Fibroblast of the aortic adventitia (primary cell): Measurements from ENCODE around the gene FARP1. TPM values are rescaled to one million over a fixed set of nuclear protein-coding genes. Genes with fewer than 3 reads are reported as not detected.
"Not testable (repeated sequence)": the region's sequence is repeated elsewhere in the genome, so short reads cannot be mapped to it uniquely, and the experiment has no call there.

ENCODE experiments used
- DNase-seq: peaks from one replicate; pipeline ENCODE4 v3.0.0-alpha.2; 2010; ENCODE audit warnings: low read depth
- H3K4me3 ChIP-seq: 2 replicates; pipeline ENCODE4 v1.5.1; 2011; ENCODE audit warnings: low read depth, mild to moderate bottlenecking, control low read depth, low read length, moderate library complexity
- CTCF ChIP-seq: IDR thresholded peaks from 2 replicates; pipeline ENCODE4 v1.5.1; 2011; ENCODE audit warnings: mild to moderate bottlenecking, low read length, control low read depth, inconsistent platforms; ENCODE audit not compliant: insufficient read depth
- total RNA-seq: library from RNA; depleted of rRNA; stranded (reverse); fragments of >200 nt; gene quantifications from 2 replicates; pipeline ENCODE4 v1.2.3, GENCODE V29; 2012; ENCODE audit warnings: low replicate concordance

The FARP1 gene
- total RNA-seq, 1 donor: 16.2 TPM

DNA sequence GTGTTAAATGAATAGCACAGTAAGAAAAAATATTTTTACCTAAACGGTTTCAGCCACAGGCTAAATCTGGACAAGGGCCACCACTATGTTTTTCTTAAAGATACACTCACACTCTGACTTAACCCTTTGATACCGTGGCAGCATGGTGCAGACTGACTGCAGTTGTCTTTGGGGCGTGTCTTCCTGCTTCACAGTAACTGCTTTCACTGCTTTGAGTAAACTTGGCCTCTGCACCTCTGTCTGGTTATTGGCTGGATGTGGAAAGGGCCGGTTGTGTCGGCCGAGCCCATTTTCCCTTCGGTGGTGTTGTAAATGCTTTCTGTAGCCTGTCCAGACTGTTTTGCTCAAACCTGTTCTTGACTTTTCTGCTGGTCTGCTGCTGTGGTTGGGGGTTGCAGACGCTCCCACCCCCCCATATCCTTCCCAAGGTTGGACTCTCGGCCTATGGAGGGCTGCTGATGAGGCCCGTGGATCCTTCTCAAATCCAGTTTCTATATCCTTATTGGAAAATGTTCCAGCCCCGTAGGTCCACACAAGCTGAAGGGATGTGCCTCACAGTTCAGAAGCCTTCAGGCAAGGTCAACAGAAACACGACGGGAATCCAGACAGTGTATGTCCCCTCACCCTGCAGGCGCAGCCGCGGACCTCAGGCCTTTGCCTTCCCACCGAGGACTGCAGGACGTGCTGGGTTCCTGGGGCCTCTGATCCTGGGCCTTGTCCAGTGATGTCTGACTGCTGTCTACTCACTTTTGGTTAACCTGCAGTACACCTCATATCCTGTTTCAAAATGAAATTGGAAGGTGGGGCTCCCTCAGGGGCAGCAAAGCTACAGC is 124.4 kb downstream of the FARP1 start:
- H3K4me3 ChIP-seq: no peak overlapping the region
- TF ChIP-seq CTCF: no peak
- DNase-seq: no peak

DNA sequence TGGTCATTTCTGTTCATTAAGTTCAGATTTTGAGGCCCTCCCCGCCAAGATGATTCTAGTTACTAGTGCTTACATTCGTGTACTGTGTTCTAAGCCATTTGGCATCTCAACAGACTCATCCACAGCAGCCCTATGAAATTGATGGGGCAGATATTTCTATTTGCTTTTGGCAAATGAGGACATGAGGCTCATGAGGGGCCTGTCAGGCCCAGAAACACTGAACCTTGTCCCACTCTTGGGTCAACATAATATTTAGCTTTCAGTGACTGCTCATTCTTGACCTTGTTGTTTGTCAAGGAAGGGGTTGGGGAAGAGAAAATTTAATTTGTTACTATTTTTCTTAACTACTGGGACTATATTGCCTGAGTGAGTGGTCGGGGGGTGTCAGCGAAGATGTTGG is 126.5 kb downstream of the FARP1 start:
- no peak for TF ChIP-seq CTCF
- no peak overlapping the region for H3K4me3 ChIP-seq
- DNase-seq: no peak

- no peak for TF ChIP-seq CTCF
- no peak for DNase-seq
- no peak overlapping the region for H3K4me3 ChIP-seq
These were observed 127.9 kb downstream of the FARP1 start for GRCh38 chr13:98270819-98271218.

DNA sequence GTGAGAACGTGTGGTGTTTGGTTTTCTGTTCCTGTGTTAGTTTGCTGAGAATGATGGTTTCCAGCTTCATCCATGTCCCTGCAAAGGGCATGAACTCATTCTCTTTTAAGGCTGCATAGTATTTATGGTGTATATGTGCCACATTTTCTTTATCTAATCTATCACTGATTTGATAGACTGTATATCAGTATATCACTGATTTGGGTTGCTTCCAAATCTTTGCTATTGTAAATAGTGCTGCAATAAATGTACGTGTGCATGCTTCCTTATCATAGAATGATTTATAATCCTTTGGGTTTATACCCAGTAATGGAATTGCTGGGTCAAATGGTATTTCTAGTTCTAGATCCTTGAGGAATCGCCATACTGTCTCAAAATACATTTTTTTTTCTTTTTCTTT is 128.8 kb downstream of the FARP1 start:
- DNase-seq, H3K4me3 ChIP-seq: not testable (repeated sequence)

- no peak overlapping the region for H3K4me3 ChIP-seq
- no peak for DNase-seq
- TF ChIP-seq CTCF: no peak
These were observed 129.7 kb downstream of the FARP1 start for GRCh38 chr13:98272549-98272948.

GRCh38 chr13:98273067-98273823 is 130.4 kb downstream of the FARP1 start:
- no peak for DNase-seq
- no peak for TF ChIP-seq CTCF
- H3K4me3 ChIP-seq: no peak overlapping the region

DNA sequence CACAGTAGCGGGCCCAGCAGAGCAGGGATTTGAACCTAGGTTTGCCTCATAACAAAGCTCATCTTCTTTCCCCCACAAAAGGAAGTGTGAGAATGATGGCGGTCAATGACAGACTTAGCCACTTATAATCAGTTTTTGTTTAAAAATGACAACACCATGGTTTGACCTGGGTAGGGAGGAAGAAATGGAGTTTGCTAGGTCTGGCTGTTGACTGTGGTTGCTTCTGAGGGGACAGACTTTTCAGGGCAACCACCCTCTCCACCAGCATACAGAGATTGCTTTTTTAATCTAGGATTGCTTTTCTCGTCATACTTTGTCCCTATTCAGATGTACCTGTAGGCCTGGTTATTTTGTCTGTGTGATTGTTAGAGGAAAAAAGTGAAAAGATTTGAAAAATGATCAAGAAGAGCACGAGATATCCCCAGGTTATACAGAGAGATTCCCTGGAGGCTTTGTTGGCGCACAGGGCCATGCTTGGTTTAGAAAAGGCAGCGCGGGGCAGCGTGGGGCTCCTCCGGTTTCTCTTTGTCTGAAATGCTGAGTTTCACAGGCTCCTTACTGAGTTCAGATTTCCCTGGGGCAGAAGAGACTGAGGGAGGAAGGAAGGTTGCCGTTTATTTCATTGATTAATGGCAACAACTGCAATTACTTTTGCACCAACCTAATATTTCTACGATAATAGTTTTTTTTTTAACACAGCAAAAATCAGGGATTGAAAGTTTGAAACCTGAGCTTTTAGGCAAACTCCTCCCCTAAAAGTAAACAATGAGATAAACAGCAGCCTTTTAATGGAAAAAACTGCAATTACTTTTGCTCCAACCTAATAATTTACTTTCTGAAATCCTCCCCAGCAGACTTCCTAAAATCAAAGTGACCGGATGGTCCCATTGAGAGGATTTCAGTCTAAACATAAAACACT is 131.2 kb downstream of the FARP1 start:
- no peak for DNase-seq
- no peak for TF ChIP-seq CTCF
- no peak overlapping the region for H3K4me3 ChIP-seq
